T47D (cell line): ENCODE measurements around the gene PRDX6.
"Not testable (repeated sequence)": the region's sequence is repeated elsewhere in the genome, so short reads cannot be mapped to it uniquely, and the experiment has no call there.

Source experiments
- DNase-seq, 2 experiments: peaks; one replicate each; pipeline versions ENCODE4 v3.0.0 to v3.0.0-alpha.2; 2011 to 2012; ENCODE audit warnings: low read depth in 1 of 2, low spot score in 1 of 2
- JUND ChIP-seq: IDR thresholded peaks from 2 replicates; pipeline ENCODE4 v1.6.1; 2012; ENCODE audit warnings: low read depth
- in situ Hi-C: cut with HindIII; loops from 2 replicates; pipeline ENCODE4 v1.10.0; 2016; ENCODE audit warnings: low sequenced_read_pairs, low pct_unique_long_range_greater_than_20kb

Gene PRDX6

DNA sequence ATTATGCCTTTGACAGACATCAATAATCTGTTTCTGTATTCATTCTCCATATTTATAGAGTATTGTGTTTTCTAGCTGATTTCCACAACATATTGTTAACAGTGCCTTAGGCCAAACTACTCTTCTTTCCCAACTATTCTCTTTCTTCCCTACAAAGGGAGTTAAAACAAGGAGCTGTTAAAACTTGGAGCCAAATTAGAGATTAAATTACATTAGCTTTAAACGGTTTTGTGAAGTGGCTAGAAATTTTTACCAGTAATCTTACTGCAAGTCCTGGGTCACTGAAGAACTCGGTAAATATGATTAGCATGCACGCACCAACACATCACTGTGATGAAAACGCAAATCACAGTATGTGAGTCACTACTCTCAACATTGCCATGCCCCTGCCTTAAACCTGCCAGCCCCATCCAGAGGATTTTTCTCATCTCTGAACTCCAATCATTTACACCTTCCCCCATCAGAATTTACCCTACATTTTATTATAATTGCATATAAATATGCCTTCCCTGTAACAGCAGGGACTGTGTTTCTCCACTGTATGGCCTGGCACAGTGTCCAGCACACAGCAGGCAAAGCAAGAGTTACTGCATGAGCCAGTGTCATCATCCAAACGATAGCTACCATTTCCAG is 1.5 kb upstream of the PRDX6 start:
- in situ Hi-C loops = no loop called here
- TF ChIP-seq JUND = no peak
- DNase-seq = no peak

DNA sequence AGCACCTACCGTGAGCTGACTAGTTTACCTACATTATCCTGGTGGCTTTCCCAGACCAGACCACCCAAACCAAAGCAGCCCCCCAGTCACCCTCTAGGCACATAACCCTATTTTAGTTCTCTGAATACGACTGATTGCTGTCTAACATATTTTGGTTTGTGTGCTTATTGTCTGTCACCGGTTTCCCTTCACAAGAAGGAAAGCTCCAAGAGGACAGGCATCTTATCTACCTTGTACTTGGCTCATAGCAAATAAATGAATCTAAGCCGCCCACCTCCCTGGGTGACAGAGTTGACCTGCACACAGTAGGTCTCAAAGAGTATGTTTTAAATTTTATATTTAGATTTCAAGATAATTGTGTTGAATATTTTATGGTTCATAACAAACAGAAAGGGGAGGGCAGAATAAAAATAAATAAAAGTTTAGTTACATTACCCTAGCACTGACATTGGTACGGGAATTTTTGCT is 904 bp upstream of the PRDX6 start:
- in situ Hi-C loops = no loop called here
- TF ChIP-seq JUND = no peak
- no peak for DNase-seq

DNA sequence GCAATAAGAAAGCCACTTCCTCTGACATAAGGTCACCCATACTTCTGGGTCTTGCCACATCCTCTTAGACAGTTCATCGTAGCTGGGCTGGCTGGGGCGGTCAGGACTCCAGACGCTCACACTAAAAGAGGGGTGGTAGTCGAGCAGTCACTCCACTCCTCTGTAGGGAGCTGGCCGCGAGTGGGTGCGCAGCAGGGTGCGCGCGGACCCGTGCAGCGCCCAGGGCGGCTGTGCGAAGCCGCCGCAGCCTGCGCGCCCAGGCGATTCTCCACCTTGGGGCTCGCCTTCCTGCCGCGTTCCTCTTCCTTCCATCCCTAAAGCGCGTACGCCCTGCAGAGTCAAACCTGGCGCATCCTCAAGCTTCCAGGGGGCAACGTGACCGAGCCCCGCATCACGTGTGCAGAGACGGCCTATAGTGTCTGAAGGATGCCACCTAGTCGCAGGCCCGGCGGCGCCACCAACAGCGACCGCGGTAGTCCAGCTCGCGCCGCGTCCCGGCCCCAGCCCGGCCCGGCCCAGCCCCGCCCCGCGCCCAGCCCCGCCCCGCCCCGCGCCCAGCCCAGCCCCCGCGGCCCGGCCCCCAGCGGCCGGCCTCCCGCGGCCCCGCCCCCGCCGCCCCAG is 360 bp upstream of the PRDX6 start:
- DNase-seq = peak; percentile 98

DNA sequence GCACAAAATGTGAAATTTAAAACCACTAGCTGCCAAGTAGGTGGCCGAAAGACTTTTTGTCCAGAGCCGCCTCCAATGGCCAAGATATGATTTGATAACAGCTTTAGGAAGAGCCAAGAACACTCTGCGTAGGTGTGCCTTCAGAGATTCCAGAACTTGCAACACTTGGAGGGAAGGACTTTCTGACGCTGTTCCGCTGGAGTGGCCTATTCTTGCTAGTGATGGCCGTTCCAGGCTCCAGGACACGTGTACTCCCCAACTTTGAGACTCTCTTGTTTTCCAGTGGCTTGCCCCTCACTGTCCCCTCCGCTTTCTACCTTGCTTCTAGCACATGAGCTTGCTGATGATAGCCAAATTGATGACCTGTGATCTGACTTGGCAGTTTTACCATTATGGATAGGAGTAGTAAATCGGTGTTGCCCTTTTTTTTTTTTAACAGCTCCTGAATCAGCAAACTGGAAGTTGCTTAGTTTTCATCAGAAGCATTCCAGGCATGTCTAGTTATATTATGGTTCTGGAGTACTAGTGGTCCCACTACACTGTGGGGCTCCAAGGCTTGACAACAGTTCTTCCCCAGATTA is 1.0 kb downstream of the PRDX6 start:
- DNase-seq = peak; percentile 50 to 64
- in situ Hi-C loops = no loop called here
- TF ChIP-seq JUND = no peak

More for the DNA sequence above, 360 bp upstream of the PRDX6 start:
- in situ Hi-C loops = no loop called here
- no peak for TF ChIP-seq JUND

DNA sequence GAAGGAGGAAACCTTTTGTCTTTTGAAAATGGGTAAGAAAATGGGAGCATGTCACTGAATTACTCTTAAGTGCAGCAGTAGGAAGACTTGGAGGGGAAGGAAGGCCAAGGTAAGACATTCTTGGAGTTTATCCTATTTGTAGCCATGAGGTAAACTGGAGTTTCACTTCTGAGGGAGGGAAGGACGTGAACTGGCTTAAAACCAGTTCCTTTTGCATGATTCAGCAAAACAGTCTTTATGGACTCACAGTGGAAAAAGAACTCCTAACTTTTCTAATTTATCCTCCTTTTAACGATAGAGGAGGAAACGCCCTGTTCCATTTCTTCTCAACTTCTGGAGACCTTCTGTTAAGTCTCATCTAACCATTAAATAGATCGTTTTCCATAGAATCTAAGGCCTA is 2.5 kb downstream of the PRDX6 start:
- in situ Hi-C loops = no loop called here
- TF ChIP-seq JUND = no peak
- DNase-seq = no peak

DNA sequence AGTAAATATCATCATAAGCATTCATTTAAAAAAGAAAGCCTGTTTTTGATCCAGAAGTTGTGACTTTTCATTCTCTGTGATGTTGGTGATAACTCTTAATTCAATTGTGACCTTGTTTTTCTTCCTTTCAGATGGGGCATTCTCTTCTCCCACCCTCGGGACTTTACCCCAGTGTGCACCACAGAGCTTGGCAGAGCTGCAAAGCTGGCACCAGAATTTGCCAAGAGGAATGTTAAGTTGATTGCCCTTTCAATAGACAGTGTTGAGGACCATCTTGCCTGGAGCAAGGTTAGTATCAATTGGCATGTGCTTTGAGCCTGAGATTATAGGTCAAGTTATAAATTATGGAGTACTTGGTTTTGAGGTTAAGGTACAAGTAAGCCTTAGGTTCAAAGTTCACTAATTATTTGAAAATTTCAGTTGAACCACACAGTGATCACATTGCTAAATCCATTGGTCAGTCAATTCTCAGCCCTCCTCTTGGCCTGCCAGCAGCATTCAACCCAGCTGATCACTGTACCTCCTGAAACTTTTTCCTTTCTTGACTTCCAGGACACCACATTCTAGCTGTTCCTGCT is 4.1 kb downstream of the PRDX6 start:
- in situ Hi-C loops = no loop called here
- no peak for TF ChIP-seq JUND
- no peak for DNase-seq

DNA sequence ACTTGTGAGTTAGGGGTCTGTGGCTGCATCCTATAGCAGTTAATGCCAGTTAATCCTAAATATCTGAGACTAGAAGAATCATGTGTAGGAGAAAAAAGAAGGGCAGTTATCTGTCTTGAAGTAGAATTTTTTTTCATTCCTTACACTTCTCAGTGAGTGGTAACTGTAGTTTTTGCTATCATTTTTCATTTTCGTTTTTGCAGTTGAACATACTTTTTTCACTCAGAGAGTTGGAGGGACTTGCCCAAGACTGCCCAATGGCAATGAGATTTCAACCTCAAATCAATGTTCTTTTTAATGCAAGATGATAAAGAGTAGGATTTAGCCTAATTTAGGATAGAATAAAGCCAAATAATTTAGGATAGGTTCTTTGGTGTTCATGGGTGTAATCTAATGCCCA is 5.5 kb downstream of the PRDX6 start:
- in situ Hi-C loops = no loop called here
- TF ChIP-seq JUND = no peak
- DNase-seq = no peak

DNA sequence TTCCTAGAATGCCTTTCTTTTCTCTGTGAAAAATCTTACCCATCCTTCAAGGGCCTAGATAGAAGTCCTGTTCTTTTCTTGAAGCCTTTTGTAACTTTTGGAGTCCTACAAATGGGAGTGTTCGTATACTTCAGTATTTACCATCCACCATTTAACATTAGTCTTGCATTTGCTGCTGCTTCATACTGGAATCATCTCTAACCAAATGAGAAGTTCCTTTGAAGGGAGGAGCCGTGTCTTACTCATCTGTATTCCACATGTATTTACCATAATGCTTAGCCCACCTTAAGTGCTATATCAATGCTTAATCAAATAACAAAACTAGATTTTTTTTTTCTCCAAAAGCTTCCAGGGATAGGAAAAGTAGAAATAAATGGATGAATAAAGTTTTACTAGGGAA is 7.1 kb downstream of the PRDX6 start:
- in situ Hi-C loops = no loop called here

DNA sequence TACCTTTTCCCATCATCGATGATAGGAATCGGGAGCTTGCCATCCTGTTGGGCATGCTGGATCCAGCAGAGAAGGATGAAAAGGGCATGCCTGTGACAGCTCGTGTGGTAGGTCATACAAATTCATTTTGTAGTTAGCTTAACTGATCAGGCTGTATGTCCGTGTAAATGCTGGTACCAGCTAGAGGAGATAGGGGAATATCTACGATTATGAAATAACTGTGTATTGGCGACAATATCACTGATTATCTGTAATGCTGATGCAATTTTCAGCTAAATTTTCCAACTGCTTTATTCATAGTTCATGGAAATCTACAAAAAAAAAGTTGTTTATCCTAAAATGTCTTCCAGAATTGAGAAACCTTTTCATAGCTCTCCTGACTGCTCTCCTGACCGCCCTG is 8.3 kb downstream of the PRDX6 start:
- in situ Hi-C loops = no loop called here
- TF ChIP-seq JUND = no peak
- DNase-seq = no peak

More for the DNA sequence above, 7.1 kb downstream of the PRDX6 start:
- no peak for DNase-seq
- no peak for TF ChIP-seq JUND

DNA sequence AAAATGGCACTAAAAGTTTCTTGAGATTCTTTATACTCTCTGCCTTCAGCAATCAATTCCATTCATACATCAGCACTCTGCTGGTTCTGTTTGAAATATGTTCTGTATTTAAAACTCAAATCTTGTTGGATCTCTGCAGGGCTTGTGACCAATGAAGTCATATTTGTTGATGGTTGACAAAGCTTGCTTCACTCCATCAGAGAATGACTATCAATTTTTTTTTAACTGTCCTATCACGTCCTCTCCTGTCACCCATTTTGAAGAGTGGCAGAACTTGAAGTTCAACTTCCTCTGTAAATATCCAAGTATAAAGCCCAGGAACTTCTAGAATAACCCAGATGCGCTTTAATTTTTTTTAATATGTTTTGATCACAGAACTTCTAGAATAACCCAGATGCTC is 10.9 kb downstream of the PRDX6 start:
- in situ Hi-C loops = no loop called here
- DNase-seq = no peak

DNA sequence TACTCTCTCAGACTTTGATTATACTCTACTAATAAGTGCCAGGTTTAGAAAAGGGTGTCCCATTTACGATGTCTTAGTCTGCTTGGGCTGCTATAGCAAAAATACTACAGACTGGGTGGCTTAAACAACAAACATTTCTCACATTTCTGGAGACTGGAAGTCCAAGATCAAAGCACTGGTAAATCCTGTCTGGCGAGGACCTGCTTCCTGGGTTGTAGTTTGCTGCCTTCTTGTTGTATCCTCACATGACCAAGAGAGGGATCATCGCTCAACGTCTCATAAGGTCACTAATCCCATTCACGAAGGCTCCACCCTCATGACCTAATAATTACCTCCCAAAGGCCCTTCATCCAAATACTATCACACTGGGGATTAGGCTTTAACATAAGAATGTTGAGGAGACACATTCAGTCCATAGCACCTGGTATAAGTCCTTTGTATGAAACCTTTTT is 12.0 kb downstream of the PRDX6 start:
- peak in 1 of 2 experiments; percentile 84 for DNase-seq
- TF ChIP-seq JUND = no peak
- in situ Hi-C loops = no loop called here

More for the DNA sequence above, 10.9 kb downstream of the PRDX6 start:
- TF ChIP-seq JUND = no peak

DNA sequence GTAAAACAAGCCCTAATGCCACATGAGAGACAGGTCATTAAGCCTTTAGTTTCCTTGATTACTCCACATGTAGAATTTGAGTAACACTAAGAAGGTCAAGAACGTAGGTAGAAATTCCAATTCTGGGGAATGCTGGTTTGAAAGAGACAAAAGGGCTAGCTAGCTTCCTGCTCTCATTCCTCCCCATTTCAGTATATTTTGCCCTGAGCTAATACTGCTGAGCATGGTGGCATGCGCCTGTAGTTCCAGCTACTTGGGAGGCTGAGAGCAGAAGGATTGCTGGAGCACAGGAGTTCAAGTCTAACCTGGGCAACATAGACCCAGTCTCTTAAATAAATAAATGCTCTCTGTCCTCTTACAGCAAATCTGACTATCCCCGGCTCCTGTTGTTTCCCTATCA is 12.8 kb downstream of the PRDX6 start:
- TF ChIP-seq JUND = no peak
- no peak for DNase-seq
- in situ Hi-C loops = no loop called here

DNA sequence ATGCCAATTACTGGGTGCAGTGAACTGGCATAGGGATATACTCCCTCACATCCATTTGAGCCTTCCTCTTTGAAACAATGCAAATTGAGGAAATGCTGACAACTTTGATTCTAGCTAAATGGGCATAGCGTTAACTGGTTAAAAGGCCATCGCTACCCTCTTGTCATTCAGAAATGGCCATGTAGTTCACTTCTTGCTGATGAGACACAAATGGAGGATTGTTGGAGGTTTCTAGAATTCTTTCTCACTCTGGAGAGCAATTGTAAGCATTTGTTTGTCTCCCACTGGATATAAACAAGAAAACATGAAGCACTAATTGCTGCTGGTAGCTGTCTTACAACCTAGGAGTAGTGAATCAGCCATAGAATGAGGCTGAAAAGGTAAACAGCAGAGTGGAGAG is 14.4 kb downstream of the PRDX6 start:
- in situ Hi-C loops = no loop called here
- no peak for DNase-seq
- TF ChIP-seq JUND = no peak

DNA sequence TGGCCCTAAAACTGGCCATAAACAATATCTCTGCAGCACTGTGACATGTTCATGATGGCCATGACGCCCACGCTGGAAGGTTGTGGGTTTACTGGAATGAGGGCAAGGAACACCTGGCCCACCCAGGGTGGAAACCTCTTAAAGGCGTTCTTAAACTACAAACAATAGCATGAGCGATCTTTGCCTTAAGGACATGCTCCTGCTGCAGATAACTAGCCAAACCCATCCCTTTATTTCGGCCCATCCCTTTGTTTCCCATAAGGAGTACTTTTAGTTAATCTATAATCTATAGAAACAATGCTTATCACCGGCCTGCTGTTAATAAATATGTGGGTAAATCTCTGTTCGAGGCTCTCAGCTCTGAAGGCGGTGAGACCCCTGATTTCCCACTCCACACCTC is 16.0 kb downstream of the PRDX6 start:
- DNase-seq, in situ Hi-C loops: not testable (repeated sequence)
